ENCODE results near the gene DCTN3. TPM values are rescaled to one million over a fixed set of nuclear protein-coding genes. Genes with fewer than 3 reads are reported as not detected.

Gene DCTN3
- polyA plus RNA-seq, 10 donors: 53.7 to 75.6 (median 66.5) TPM

- DNase-seq: peak in 1 of 3 donors; percentile 83
Measured at GRCh38 chr9:34592895-34593601, 27.2 kb downstream of the DCTN3 start.

GRCh38 chr9:34591917-34592866, 28.1 kb downstream of the DCTN3 start:
- DNase-seq: no peak

GRCh38 chr9:34591248-34591916, 28.9 kb downstream of the DCTN3 start:
- peak; percentile 74 to 95 (median 92) for DNase-seq

- DNase-seq: peak in 1 of 3 donors; percentile 81
Measured at GRCh38 chr9:34590381-34591247, 29.7 kb downstream of the DCTN3 start.

- peak in 1 of 3 donors; percentile 88 for DNase-seq
Measured at GRCh38 chr9:34589636-34590380, 30.5 kb downstream of the DCTN3 start, which contains the start of gene CNTFR. Gene CNTFR (minus strand): TSS chr9:34589724. CDS start chr9:34568981, 20,743 bp downstream.

- peak in 1 of 3 donors; percentile 76 for DNase-seq
Measured at GRCh38 chr9:34588671-34589635, 31.3 kb downstream of the DCTN3 start.

- no peak for DNase-seq
Measured at GRCh38 chr9:34587271-34587670, 33.0 kb downstream of the DCTN3 start.

- no peak for DNase-seq
Measured at GRCh38 chr9:34585946-34586669, 34.2 kb downstream of the DCTN3 start.

GRCh38 chr9:34584970-34585369, 35.3 kb downstream of the DCTN3 start:
- no peak for DNase-seq

- no peak for DNase-seq
Measured at GRCh38 chr9:34582787-34583186, 37.5 kb downstream of the DCTN3 start.

GRCh38 chr9:34581318-34581717, 39.0 kb downstream of the DCTN3 start:
- no peak for DNase-seq

- no peak for DNase-seq
Measured at GRCh38 chr9:34580358-34580757, 39.9 kb downstream of the DCTN3 start.

- no peak for DNase-seq
Measured at GRCh38 chr9:34579808-34580163, 40.5 kb downstream of the DCTN3 start.

GRCh38 chr9:34579104-34579807, 41.0 kb downstream of the DCTN3 start:
- DNase-seq: peak in 1 of 3 donors; percentile 66

GRCh38 chr9:34578241-34579103, 41.8 kb downstream of the DCTN3 start:
- peak in 2 of 3 donors; percentile 77 to 91 for DNase-seq

- DNase-seq: peak in 2 of 3 donors; percentile 87 to 96
Measured at GRCh38 chr9:34577400-34578240, 42.7 kb downstream of the DCTN3 start.

Measured in muscle of back (tissue), 11 donors.